ENCODE data around the gene CLIP4.

- TF ChIP-seq POLR2AphosphoS5 (IDR thresholded peaks at IDR 0.05; ENCODE audit: low read depth) (no peak), EZH2 (IDR thresholded peaks at IDR 0.05; ENCODE audit: low read depth, unreplicated experiment) (no peak), CTCF (conservative IDR thresholded peaks at IDR 0.05; ENCODE audit: low read depth in 2 of 2) (no peak)
Measured at GRCh38 chr2:29226808-29227207, 111.6 kb downstream of the CLIP4 start.
